OCI-LY3 (cell line): Measurements from ENCODE around the gene CDH5.
A peak's percentile ranks its signal among the peaks of the same experiment; 100 is the strongest.

Source experiments
- H2AFZ ChIP-seq: fragments of 200-600, 300-600 bp; shearing (Covaris generic); 2 replicates; pipeline ENCODE4 v1.6.0; 2014; ENCODE audit warnings: antibody characterized with exemption, low read depth, low read length
- H3K27ac ChIP-seq: fragments of 200-600, 300-600 bp; sonication (generic); 2 replicates; pipeline ENCODE4 v1.5.1; 2014; ENCODE audit warnings: mild to moderate bottlenecking, low read length, moderate library complexity, mixed read lengths
- H3K27me3 ChIP-seq: fragments of 200-600, 300-600 bp; sonication (generic); 2 replicates; pipeline ENCODE4 v1.6.1; 2014; ENCODE audit warnings: low read depth, low read length, mixed read lengths
- H3K36me3 ChIP-seq: fragments of 200-600, 300-600 bp; sonication (generic); replicated peaks from 2 replicates; pipeline ENCODE3; 2014; ENCODE audit warnings: low read depth, low read length, mixed read lengths
- H3K4me1 ChIP-seq: fragments of 300-600, 200-600 bp; sonication (generic); 2 replicates; pipeline ENCODE4 v1.6.1; 2014; ENCODE audit warnings: low read length, mixed read lengths
- H3K4me2 ChIP-seq: fragments of 200-600, 300-600 bp; sonication (generic); 2 replicates; pipeline ENCODE4 v1.6.1; 2014; ENCODE audit warnings: low read length, mixed read lengths
- H3K4me3 ChIP-seq: fragments of 300-600, 200-600 bp; sonication (generic); 2 replicates; pipeline ENCODE4 v1.5.1; 2014; ENCODE audit warnings: antibody characterized with exemption, mild to moderate bottlenecking, low read length, moderate library complexity
- H3K79me2 ChIP-seq: fragments of 300-600, 200-600 bp; shearing (Covaris generic); 2 replicates; pipeline ENCODE4 v1.6.1; 2014; ENCODE audit warnings: mild to moderate bottlenecking, low read length, mixed read lengths
- H3K9ac ChIP-seq: fragments of 300-600, 200-600 bp; shearing (Covaris generic); 2 replicates; pipeline ENCODE4 v1.6.0; 2014; ENCODE audit warnings: mild to moderate bottlenecking, low read length, moderate library complexity
- H3K9me3 ChIP-seq: fragments of 200-600, 300-600 bp; shearing (Covaris generic); 2 replicates; pipeline ENCODE4 v1.6.1; 2014; ENCODE audit warnings: low read length, mixed read lengths; ENCODE audit not compliant: insufficient read depth
- H4K20me1 ChIP-seq: fragments of 200-600, 300-600 bp; sonication (generic); 2 replicates; pipeline ENCODE4 v1.6.1; 2016; ENCODE audit warnings: low read length, mixed read lengths; ENCODE audit not compliant: insufficient read depth
- CTCF ChIP-seq: fragments of 200-600, 300-600 bp; sonication (generic); IDR thresholded peaks from 2 replicates; pipeline ENCODE4 v1.5.1; 2014; ENCODE audit warnings: antibody characterized with exemption, low read length, low read depth
- EZH2phosphoT487 ChIP-seq: fragments of 200-600 bp; shearing (Covaris generic); IDR thresholded peaks from 2 replicates; pipeline ENCODE4 v1.6.1; 2018; ENCODE audit warnings: antibody characterized with exemption, mixed run types, low read depth

CDH5 gene

GRCh38 chr16:66337463-66338188 is 28.9 kb upstream of the CDH5 start:
- H3K36me3 ChIP-seq: no peaks in the 10 kb centered on the region
- no peak overlapping the region for H3K4me3 ChIP-seq
- no peak for TF ChIP-seq EZH2phosphoT487
- no peak for TF ChIP-seq CTCF
- no peak overlapping the region for H3K4me2 ChIP-seq
- H3K27me3 ChIP-seq: peaks cover 17% of the 10 kb centered on the region
- no peaks in the 10 kb centered on the region for H4K20me1 ChIP-seq
- 0 out of 2 replicates have a peak, but pooled peaks cover 6% of the 10 kb centered on the region for H3K9me3 ChIP-seq
- no peaks in the 10 kb centered on the region for H3K79me2 ChIP-seq
- H2AFZ ChIP-seq: no peak overlapping the region
- H3K4me1 ChIP-seq: no peaks in the 10 kb centered on the region
- no peak overlapping the region for H3K27ac ChIP-seq
- H3K9ac ChIP-seq: no peak overlapping the region

GRCh38 chr16:66342294-66342900 is 24.1 kb upstream of the CDH5 start:
- no peaks in the 10 kb centered on the region for H3K4me1 ChIP-seq
- H3K4me2 ChIP-seq: no peak overlapping the region
- H4K20me1 ChIP-seq: no peaks in the 10 kb centered on the region
- no peak overlapping the region for H2AFZ ChIP-seq
- H3K27me3 ChIP-seq: peaks cover 19% of the 10 kb centered on the region
- no peak overlapping the region for H3K27ac ChIP-seq
- peak; percentile 65 for TF ChIP-seq CTCF
- TF ChIP-seq EZH2phosphoT487: no peak
- H3K79me2 ChIP-seq: no peaks in the 10 kb centered on the region
- H3K9me3 ChIP-seq: no peaks in the 10 kb centered on the region
- H3K4me3 ChIP-seq: no peak overlapping the region
- H3K9ac ChIP-seq: no peak overlapping the region
- no peaks in the 10 kb centered on the region for H3K36me3 ChIP-seq

- no peak overlapping the region for H3K27ac ChIP-seq
- TF ChIP-seq CTCF (peak; percentile 74), EZH2phosphoT487 (no peak)
Observed at GRCh38 chr16:66344533-66345145, 21.9 kb upstream of the CDH5 start.

GRCh38 chr16:66346221-66346620 is 20.3 kb upstream of the CDH5 start:
- H3K9ac ChIP-seq: no peak overlapping the region
- no peaks in the 10 kb centered on the region for H3K79me2 ChIP-seq
- H3K9me3 ChIP-seq: no peaks in the 10 kb centered on the region
- no peak overlapping the region for H3K4me2 ChIP-seq
- no peak overlapping the region for H2AFZ ChIP-seq
- H3K4me3 ChIP-seq: no peak overlapping the region
- H4K20me1 ChIP-seq: no peaks in the 10 kb centered on the region
- H3K27me3 ChIP-seq: peaks cover 29% of the 10 kb centered on the region
- H3K4me1 ChIP-seq: no peaks in the 10 kb centered on the region
- TF ChIP-seq CTCF (no peak), EZH2phosphoT487 (no peak)
- H3K27ac ChIP-seq: no peak overlapping the region
- H3K36me3 ChIP-seq: no peaks in the 10 kb centered on the region

More at GRCh38 chr16:66344533-66345145, 21.9 kb upstream of the CDH5 start:
- Histone ChIP-seq H2AFZ (no peak overlapping the region), H3K79me2 (no peaks in the 10 kb centered on the region), H4K20me1 (no peaks in the 10 kb centered on the region), H3K27me3 (peaks cover 31% of the 10 kb centered on the region), H3K9me3 (no peaks in the 10 kb centered on the region), H3K9ac (no peak overlapping the region), H3K4me2 (no peak overlapping the region), H3K36me3 (no peaks in the 10 kb centered on the region), H3K4me3 (no peak overlapping the region), H3K4me1 (no peaks in the 10 kb centered on the region)
